Measurements from ENCODE around the gene SMARCC1.
"Not testable (repeated sequence)": the region's sequence is repeated elsewhere in the genome, so short reads cannot be mapped to it uniquely, and the experiment has no call there.

Gene SMARCC1

DNA sequence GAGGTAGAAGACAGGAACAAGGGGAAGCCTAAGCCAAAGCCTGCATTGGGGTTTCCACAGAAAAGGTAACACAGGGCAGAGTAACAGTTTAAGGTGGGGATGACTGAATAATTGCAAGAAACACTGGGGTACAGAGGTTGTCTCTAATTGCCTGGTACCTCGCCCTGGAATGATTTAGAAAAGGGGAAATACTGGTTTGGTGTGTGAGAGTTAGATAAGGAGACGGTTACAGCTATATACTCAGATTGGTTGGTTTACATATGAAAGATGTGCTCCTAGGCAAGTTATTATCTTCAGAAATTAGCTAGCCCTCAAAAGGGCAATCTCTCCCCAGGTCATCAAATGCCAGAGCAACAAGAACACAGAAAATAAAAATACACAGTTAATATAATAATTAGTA lies 58.8 kb downstream of the SMARCC1 start:
- Histone ChIP-seq H3K4me1 (ENCODE audit: control insufficient read depth, insufficient read depth, low read length) (peaks cover 3% of the 10 kb centered on the region), H3K9ac (ENCODE audit: low read depth, low read length) (no peak overlapping the region), H3K9me3 (replicated peaks; ENCODE audit: low read length) (no peaks in the 10 kb centered on the region), H3K36me3 (ENCODE audit: insufficient read depth, low read length) (peaks cover 32% of the 10 kb centered on the region), H3K4me3 (ENCODE audit: low read length) (no peak overlapping the region), H3K4me2 (ENCODE audit: low read length) (no peak overlapping the region), H3K27me3 (ENCODE audit: control insufficient read depth, insufficient read depth, low read length) (no peaks in the 10 kb centered on the region)

DNA sequence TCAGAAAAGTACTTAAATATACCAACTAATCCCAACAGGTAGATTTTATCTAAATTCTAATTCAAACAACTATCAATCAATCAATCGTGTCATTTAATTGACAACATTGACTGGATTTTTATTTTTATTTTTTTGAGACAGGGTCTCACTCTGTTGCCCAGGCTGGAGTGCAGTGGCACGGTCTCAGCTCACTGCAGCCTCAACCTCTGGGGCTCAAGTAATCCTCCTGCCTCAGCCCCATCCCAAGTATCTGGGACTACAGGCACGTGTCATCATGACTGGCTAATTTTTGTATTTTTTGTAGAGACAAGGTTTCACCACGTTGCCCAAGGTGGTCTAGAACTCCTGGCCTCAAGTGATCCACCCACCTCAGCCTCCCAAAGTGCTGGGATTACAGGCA lies 64.2 kb downstream of the SMARCC1 start:
- not testable (repeated sequence) for H3K9ac ChIP-seq (ENCODE audit: low read depth, low read length); H3K4me1 ChIP-seq (ENCODE audit: control insufficient read depth, insufficient read depth, low read length); H3K4me2 ChIP-seq (ENCODE audit: low read length); H3K27me3 ChIP-seq (ENCODE audit: control insufficient read depth, insufficient read depth, low read length); H3K9me3 ChIP-seq (replicated peaks; ENCODE audit: low read length); H3K4me3 ChIP-seq (ENCODE audit: low read length)
- H3K36me3 ChIP-seq (ENCODE audit: insufficient read depth, low read length) = peaks cover 27% of the 10 kb centered on the region

DNA sequence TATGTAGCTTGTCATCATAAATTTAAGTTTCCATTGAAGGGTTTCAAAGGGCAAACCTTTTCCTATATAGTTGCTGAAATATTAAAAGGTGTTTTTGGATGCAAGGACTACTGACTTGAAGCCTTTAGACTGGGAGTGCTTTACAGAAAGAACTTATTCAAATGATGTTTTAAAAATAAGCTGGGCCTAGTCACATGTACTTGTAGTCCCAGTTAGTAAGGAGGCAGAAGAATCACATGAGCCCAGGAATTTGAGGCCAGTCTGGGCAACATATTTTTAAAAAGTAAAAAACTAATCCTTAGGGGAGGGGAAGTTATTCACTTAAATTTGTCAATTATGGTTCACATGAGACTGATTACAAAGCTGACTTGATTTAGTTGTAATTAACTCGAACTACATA lies 65.0 kb downstream of the SMARCC1 start:
- Histone ChIP-seq H3K4me1 (ENCODE audit: control insufficient read depth, insufficient read depth, low read length) (peaks cover 9% of the 10 kb centered on the region), H3K36me3 (ENCODE audit: insufficient read depth, low read length) (peaks cover 31% of the 10 kb centered on the region), H3K9ac (ENCODE audit: low read depth, low read length) (no peak overlapping the region), H3K4me3 (ENCODE audit: low read length) (no peak overlapping the region), H3K4me2 (ENCODE audit: low read length) (no peak overlapping the region), H3K27me3 (ENCODE audit: control insufficient read depth, insufficient read depth, low read length) (no peaks in the 10 kb centered on the region), H3K9me3 (replicated peaks; ENCODE audit: low read length) (no peaks in the 10 kb centered on the region)

- H3K4me1 ChIP-seq (ENCODE audit: control insufficient read depth, insufficient read depth, low read length) = peaks cover 9% of the 10 kb centered on the region
- H3K27me3 ChIP-seq (ENCODE audit: control insufficient read depth, insufficient read depth, low read length) = no peaks in the 10 kb centered on the region
- H3K9ac ChIP-seq (ENCODE audit: low read depth, low read length) = no peak overlapping the region
- no peaks in the 10 kb centered on the region for H3K9me3 ChIP-seq (replicated peaks; ENCODE audit: low read length)
- H3K4me2 ChIP-seq (ENCODE audit: low read length) = no peak overlapping the region
- H3K4me3 ChIP-seq (ENCODE audit: low read length) = no peak overlapping the region
- H3K36me3 ChIP-seq (ENCODE audit: insufficient read depth, low read length) = peaks cover 35% of the 10 kb centered on the region
These were observed 65.8 kb downstream of the SMARCC1 start for GRCh38 chr3:47715928-47716327.

DNA sequence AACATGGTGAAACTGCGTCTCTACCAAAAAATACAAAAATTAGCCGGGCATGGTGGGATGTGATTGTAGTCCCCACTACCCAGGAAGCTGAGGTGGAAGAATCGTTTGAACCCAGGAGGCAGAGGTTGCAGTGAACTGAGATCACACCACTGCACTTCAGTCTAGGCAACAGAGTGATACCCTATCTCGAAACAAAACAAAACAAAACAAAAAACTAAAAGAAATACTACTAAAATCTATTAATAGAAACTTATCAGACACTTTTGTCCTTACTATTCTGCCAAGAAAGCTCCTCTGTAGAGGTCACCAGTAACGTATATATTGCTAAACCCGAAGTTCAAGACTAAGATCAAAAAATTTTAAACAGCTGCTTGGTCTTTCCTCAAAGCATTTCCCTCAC lies 67.1 kb downstream of the SMARCC1 start:
- H3K36me3 ChIP-seq (ENCODE audit: insufficient read depth, low read length) = peaks cover 40% of the 10 kb centered on the region
- H3K4me3 ChIP-seq (ENCODE audit: low read length) = no peak overlapping the region
- no peaks in the 10 kb centered on the region for H3K27me3 ChIP-seq (ENCODE audit: control insufficient read depth, insufficient read depth, low read length)
- peaks cover 9% of the 10 kb centered on the region for H3K4me1 ChIP-seq (ENCODE audit: control insufficient read depth, insufficient read depth, low read length)
- no peaks in the 10 kb centered on the region for H3K9me3 ChIP-seq (replicated peaks; ENCODE audit: low read length)
- H3K9ac ChIP-seq (ENCODE audit: low read depth, low read length) = no peak overlapping the region
- no peak overlapping the region for H3K4me2 ChIP-seq (ENCODE audit: low read length)

DNA sequence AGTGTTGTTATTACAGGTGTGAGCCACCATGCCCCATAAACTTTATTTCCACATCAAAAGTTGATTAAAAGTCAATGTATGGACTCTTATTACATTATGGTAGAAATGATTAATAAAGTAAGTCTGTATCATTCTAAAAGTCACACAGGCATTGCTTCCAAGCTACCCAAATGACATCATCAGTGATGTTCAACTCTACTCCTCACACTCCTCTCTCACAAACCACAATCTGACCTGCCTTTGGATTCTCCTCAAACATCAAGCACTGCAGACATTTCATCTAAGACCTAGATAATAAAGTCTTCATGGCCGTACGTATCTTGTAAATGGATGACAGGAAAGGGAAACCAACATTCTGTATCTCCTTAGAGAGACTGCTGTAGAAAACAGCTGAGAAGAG lies 68.0 kb downstream of the SMARCC1 start:
- Histone ChIP-seq H3K27me3 (ENCODE audit: control insufficient read depth, insufficient read depth, low read length) (no peaks in the 10 kb centered on the region), H3K4me3 (ENCODE audit: low read length) (no peak overlapping the region), H3K4me2 (ENCODE audit: low read length) (no peak overlapping the region), H3K36me3 (ENCODE audit: insufficient read depth, low read length) (peaks cover 40% of the 10 kb centered on the region), H3K4me1 (ENCODE audit: control insufficient read depth, insufficient read depth, low read length) (peaks cover 9% of the 10 kb centered on the region), H3K9ac (ENCODE audit: low read depth, low read length) (no peak overlapping the region), H3K9me3 (replicated peaks; ENCODE audit: low read length) (no peaks in the 10 kb centered on the region)

- peaks cover 9% of the 10 kb centered on the region for H3K4me1 ChIP-seq (ENCODE audit: control insufficient read depth, insufficient read depth, low read length)
- H3K9me3 ChIP-seq (replicated peaks; ENCODE audit: low read length) = no peaks in the 10 kb centered on the region
- no peak overlapping the region for H3K4me2 ChIP-seq (ENCODE audit: low read length)
- no peak overlapping the region for H3K4me3 ChIP-seq (ENCODE audit: low read length)
- no peak overlapping the region for H3K9ac ChIP-seq (ENCODE audit: low read depth, low read length)
- peaks cover 42% of the 10 kb centered on the region for H3K36me3 ChIP-seq (ENCODE audit: insufficient read depth, low read length)
- no peaks in the 10 kb centered on the region for H3K27me3 ChIP-seq (ENCODE audit: control insufficient read depth, insufficient read depth, low read length)
These were observed 69.3 kb downstream of the SMARCC1 start for GRCh38 chr3:47712398-47712797.

- Histone ChIP-seq H3K4me1 (ENCODE audit: control insufficient read depth, insufficient read depth, low read length) (peaks cover 9% of the 10 kb centered on the region), H3K4me2 (ENCODE audit: low read length) (no peak overlapping the region), H3K9ac (ENCODE audit: low read depth, low read length) (no peak overlapping the region), H3K9me3 (replicated peaks; ENCODE audit: low read length) (no peaks in the 10 kb centered on the region), H3K36me3 (ENCODE audit: insufficient read depth, low read length) (peaks cover 48% of the 10 kb centered on the region), H3K27me3 (ENCODE audit: control insufficient read depth, insufficient read depth, low read length) (no peaks in the 10 kb centered on the region), H3K4me3 (ENCODE audit: low read length) (no peak overlapping the region)
These were observed 70.1 kb downstream of the SMARCC1 start for GRCh38 chr3:47711596-47711995.

DNA sequence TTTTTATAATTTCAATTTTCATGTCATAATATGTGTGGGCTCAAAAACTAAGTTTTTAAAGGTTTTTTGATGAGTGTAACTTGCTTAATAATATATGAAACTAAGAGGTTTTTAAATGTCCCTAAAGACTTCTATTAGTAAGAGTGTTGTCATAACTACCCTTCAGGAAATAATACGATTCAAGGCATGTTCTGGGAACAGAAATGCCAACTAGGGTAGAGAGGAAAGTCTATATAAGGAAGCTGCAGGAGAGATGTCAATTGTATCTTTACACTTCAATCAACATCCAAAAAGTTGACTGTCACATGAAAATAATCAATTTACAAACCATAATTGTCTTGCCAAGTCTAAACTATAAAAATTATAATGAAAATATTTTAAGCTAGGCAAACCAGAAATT lies 76.3 kb downstream of the SMARCC1 start:
- no peaks in the 10 kb centered on the region for H3K4me1 ChIP-seq (ENCODE audit: control insufficient read depth, insufficient read depth, low read length)
- H3K9me3 ChIP-seq (replicated peaks; ENCODE audit: low read length) = no peaks in the 10 kb centered on the region
- H3K9ac ChIP-seq (ENCODE audit: low read depth, low read length) = no peak overlapping the region
- peaks cover 65% of the 10 kb centered on the region for H3K36me3 ChIP-seq (ENCODE audit: insufficient read depth, low read length)
- H3K4me3 ChIP-seq (ENCODE audit: low read length) = no peak overlapping the region
- no peaks in the 10 kb centered on the region for H3K27me3 ChIP-seq (ENCODE audit: control insufficient read depth, insufficient read depth, low read length)
- H3K4me2 ChIP-seq (ENCODE audit: low read length) = no peak overlapping the region

- Histone ChIP-seq H3K27me3 (ENCODE audit: control insufficient read depth, insufficient read depth, low read length) (no peaks in the 10 kb centered on the region), H3K36me3 (ENCODE audit: insufficient read depth, low read length) (peaks cover 62% of the 10 kb centered on the region), H3K4me2 (ENCODE audit: low read length) (no peak overlapping the region)
These were observed 77.5 kb downstream of the SMARCC1 start for GRCh38 chr3:47704237-47704612.

GRCh38 chr3:47701388-47701787 lies 80.3 kb downstream of the SMARCC1 start:
- Histone ChIP-seq H3K4me3 (ENCODE audit: low read length) (no peak overlapping the region), H3K9ac (ENCODE audit: low read depth, low read length) (no peak overlapping the region), H3K4me1 (ENCODE audit: control insufficient read depth, insufficient read depth, low read length) (no peaks in the 10 kb centered on the region), H3K9me3 (replicated peaks; ENCODE audit: low read length) (no peaks in the 10 kb centered on the region), H3K27me3 (ENCODE audit: control insufficient read depth, insufficient read depth, low read length) (no peaks in the 10 kb centered on the region), H3K36me3 (ENCODE audit: insufficient read depth, low read length) (peaks cover 47% of the 10 kb centered on the region), H3K4me2 (ENCODE audit: low read length) (no peak overlapping the region)

More at GRCh38 chr3:47704237-47704612, 77.5 kb downstream of the SMARCC1 start:
- no peak overlapping the region for H3K9ac ChIP-seq (ENCODE audit: low read depth, low read length)
- H3K4me1 ChIP-seq (ENCODE audit: control insufficient read depth, insufficient read depth, low read length) = no peaks in the 10 kb centered on the region
- no peaks in the 10 kb centered on the region for H3K9me3 ChIP-seq (replicated peaks; ENCODE audit: low read length)
- no peak overlapping the region for H3K4me3 ChIP-seq (ENCODE audit: low read length)

DNA sequence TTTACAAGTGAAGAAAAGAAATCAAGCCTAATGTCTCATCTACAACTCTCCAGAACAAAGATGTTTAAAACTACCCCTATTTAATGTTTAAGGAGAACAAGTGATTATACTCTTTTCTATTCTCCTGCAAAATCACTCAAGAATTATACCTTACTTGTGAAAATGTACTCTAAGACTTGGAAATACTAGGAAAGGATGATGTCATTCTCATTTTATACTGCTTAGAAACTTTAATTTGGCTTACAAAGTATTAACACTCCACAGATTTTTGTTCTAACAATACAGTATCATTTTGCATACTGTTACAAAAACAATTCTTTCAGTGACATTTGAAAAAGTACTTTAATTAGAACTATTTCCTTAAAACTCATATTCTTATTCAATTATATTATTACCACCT lies 89.5 kb downstream of the SMARCC1 start:
- Histone ChIP-seq H3K4me2 (ENCODE audit: low read length) (no peak overlapping the region), H3K4me1 (ENCODE audit: control insufficient read depth, insufficient read depth, low read length) (no peaks in the 10 kb centered on the region), H3K9ac (ENCODE audit: low read depth, low read length) (no peak overlapping the region), H3K9me3 (replicated peaks; ENCODE audit: low read length) (no peaks in the 10 kb centered on the region), H3K27me3 (ENCODE audit: control insufficient read depth, insufficient read depth, low read length) (no peaks in the 10 kb centered on the region), H3K4me3 (ENCODE audit: low read length) (no peak overlapping the region), H3K36me3 (ENCODE audit: insufficient read depth, low read length) (peaks cover 48% of the 10 kb centered on the region)

Measured in skeletal muscle satellite cell (primary cell).